ENCODE results near the gene VWA8.

VWA8 gene

DNA sequence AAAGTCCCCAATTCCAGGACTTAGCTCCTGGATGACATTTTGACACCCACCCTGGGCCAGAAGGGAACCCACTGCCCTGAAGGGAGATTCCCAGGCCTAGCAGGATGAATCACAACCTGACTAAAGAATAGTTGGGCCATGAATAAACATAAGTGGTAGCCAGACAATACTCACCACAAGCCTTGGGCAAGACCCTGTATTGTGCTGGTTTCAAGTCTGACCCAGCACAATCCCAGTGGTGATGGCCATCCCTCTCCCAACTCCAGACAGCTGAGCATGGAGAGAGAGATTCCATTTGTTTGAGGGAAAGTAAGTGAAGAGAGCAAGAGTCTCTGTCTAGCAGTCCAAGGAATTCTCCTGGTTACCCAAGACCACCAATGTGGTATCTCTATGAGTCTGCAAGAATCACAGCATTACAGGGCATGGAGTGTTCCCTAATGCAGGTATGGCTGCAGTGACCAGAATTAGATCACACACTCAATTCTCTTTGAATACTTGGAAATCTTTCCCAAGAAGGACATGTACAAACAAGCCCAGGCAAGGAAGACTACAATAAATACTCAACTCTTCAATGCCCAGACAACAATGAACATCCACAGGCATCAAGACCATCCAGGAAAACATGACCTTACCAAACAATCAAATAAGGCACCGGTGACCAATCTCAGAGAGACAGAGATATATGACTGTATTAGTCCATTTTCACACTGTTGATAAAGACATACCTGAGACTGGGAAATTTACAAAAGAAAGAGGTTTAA lies 158.0 kb downstream of the VWA8 start (continued):
- TF ChIP-seq GLI4 (tag by site-specific recombination; IDR thresholded peaks at IDR 0.05) = no peak

DNA sequence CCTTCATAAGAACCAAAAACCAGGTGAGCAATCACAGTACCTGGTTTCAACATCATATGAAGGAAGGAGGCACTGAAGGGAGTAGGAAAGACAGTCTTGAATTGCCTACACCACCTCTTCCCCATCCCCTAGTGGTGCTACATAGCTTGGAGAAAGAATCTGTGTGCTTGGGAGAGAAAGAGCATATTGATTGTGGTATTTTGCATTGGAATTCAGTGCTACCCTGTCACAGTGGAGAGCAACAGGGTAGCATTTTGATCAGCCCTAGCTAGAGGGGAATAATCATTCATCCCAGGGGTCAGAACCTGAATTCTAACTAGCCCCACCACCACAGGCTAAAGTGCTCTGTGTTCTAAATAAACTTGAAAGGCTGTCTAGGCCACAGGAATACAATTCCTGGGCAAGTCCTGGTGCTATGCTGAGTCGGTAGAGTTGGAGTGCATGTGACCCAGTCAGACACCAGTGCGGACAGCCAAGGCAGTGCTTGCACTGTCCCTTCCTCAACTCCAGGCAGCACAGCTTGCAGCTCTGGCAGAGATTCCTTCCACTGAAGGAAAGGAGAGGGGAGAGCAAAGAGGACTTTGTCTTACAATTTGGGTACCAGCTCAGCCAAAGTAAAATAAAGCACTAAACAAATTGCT lies 158.7 kb downstream of the VWA8 start:
- peaks cover 0 to 6% of the 10 kb centered on the region in 2 experiments; a peak in 1 of 3 replicates for H3K36me3 ChIP-seq (ENCODE audit: control insufficient read depth in 2 of 2, insufficient read depth in 1 of 2, low read length in 2 of 2)
- no peaks in the 10 kb centered on the region for H3K9me3 ChIP-seq (ENCODE audit: control insufficient read depth, insufficient read depth, low read depth, low read length)
- CTCF ChIA-PET = interaction anchor here (1.0 kb wide), 1 partner anchor 12 kb away, joined by 3 read pairs; no protein-coding TSS in a partner anchor
- no peaks in the 10 kb centered on the region for H3K4me1 ChIP-seq (ENCODE audit: control insufficient read depth, insufficient read depth, low read length)
- no peak overlapping the region for H3K27ac ChIP-seq (ENCODE audit: extremely low read depth, low read depth, low read length)
- TF ChIP-seq ZNF785 (tag by site-specific recombination; IDR thresholded peaks at IDR 0.05) (no peak), ZNF146 (tag by site-specific recombination; IDR thresholded peaks at IDR 0.05) (no peak), ZNF239 (tag by site-specific recombination; IDR thresholded peaks at IDR 0.05) (no peak), KLF9 (tag by site-specific recombination; IDR thresholded peaks at IDR 0.05; ENCODE audit: low read depth) (no peak), ZNF311 (tag by site-specific recombination; IDR thresholded peaks at IDR 0.05; ENCODE audit: borderline replicate concordance) (no peak), ZNF707 (tag by site-specific recombination; IDR thresholded peaks at IDR 0.05) (no peak), RBAK (tag by site-specific recombination; IDR thresholded peaks at IDR 0.05) (no peak), ZNF747 (tag by site-specific recombination; IDR thresholded peaks at IDR 0.05) (no peak), ZNF121 (tag by site-specific recombination; IDR thresholded peaks at IDR 0.05) (no peak), ZNF571 (tag by site-specific recombination; IDR thresholded peaks at IDR 0.05) (no peak), ZNF174 (tag by site-specific recombination; IDR thresholded peaks at IDR 0.05) (no peak), GLI4 (tag by site-specific recombination; IDR thresholded peaks at IDR 0.05) (no peak), ZNF48 (tag by site-specific recombination; IDR thresholded peaks at IDR 0.05) (no peak), ZNF223 (tag by site-specific recombination; IDR thresholded peaks at IDR 0.05) (no peak), ZNF175 (tag by site-specific recombination; IDR thresholded peaks at IDR 0.05) (no peak)
- TF ChIP-seq, protein P1, sequence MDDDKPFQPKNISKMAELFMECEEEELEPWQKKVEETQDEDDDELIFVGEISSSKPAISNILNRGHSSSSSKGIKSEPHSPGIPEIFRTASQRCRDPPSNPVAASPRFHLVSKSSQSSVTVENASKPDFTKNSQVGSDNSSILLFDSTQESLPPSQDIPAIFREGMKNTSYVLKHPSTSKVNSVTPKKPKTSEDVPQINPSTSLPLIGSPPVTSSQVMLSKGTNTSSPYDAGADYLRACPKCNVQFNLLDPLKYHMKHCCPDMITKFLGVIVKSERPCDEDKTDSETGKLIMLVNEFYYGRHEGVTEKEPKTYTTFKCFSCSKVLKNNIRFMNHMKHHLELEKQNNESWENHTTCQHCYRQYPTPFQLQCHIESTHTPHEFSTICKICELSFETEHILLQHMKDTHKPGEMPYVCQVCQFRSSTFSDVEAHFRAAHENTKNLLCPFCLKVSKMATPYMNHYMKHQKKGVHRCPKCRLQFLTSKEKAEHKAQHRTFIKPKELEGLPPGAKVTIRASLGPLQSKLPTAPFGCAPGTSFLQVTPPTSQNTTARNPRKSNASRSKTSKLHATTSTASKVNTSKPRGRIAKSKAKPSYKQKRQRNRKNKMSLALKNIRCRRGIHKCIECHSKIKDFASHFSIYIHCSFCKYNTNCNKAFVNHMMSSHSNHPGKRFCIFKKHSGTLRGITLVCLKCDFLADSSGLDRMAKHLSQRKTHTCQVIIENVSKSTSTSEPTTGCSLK (tag by site-specific recombination; IDR thresholded peaks at IDR 0.05) = no peak
- TF ChIP-seq, protein P2, sequence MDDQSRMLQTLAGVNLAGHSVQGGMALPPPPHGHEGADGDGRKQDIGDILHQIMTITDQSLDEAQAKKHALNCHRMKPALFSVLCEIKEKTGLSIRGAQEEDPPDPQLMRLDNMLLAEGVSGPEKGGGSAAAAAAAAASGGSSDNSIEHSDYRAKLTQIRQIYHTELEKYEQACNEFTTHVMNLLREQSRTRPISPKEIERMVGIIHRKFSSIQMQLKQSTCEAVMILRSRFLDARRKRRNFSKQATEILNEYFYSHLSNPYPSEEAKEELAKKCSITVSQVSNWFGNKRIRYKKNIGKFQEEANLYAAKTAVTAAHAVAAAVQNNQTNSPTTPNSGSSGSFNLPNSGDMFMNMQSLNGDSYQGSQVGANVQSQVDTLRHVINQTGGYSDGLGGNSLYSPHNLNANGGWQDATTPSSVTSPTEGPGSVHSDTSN (CRISPR knock-in tag; IDR thresholded peaks at IDR 0.05) = no peak
- no peak overlapping the region for H3K4me3 ChIP-seq (ENCODE audit: low read depth, low read length)
- POLR2A ChIA-PET = no interaction called here

DNA sequence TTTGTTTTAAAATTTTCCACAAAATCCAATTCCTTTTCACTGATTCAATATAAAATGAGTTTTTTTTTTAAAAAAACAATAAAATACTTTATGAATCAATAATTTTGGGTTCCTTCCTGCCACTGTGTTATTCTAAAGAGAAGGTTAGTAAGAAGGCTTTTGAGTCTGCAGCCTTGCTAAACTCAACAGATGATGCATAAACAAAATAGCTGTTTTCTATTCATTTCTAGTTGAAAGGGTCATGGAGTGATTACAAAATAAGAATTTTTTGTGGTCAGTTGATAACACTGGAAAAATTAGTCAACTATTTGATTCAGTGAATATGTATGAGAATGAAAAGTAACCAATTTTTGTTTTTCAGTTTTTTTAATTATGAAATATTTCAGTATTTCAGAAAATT lies 169.9 kb downstream of the VWA8 start:
- H3K9me3 ChIP-seq (ENCODE audit: control insufficient read depth, insufficient read depth, low read depth, low read length) = no peaks in the 10 kb centered on the region
- no peak overlapping the region for H3K4me3 ChIP-seq (ENCODE audit: low read depth, low read length)
- H3K36me3 ChIP-seq (ENCODE audit: control insufficient read depth in 2 of 2, insufficient read depth in 1 of 2, low read length in 2 of 2) = no peaks in the 10 kb centered on the region
- H3K27ac ChIP-seq (ENCODE audit: extremely low read depth, low read depth, low read length) = no peak overlapping the region
- ChIA-PET CTCF (no interaction called here), POLR2A (no interaction called here)
- TF ChIP-seq SP7 (tag by site-specific recombination; IDR thresholded peaks at IDR 0.05) = no peak
- TF ChIP-seq, protein P3, sequence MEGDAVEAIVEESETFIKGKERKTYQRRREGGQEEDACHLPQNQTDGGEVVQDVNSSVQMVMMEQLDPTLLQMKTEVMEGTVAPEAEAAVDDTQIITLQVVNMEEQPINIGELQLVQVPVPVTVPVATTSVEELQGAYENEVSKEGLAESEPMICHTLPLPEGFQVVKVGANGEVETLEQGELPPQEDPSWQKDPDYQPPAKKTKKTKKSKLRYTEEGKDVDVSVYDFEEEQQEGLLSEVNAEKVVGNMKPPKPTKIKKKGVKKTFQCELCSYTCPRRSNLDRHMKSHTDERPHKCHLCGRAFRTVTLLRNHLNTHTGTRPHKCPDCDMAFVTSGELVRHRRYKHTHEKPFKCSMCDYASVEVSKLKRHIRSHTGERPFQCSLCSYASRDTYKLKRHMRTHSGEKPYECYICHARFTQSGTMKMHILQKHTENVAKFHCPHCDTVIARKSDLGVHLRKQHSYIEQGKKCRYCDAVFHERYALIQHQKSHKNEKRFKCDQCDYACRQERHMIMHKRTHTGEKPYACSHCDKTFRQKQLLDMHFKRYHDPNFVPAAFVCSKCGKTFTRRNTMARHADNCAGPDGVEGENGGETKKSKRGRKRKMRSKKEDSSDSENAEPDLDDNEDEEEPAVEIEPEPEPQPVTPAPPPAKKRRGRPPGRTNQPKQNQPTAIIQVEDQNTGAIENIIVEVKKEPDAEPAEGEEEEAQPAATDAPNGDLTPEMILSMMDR (tag by site-specific recombination; IDR thresholded peaks at IDR 0.05) = no peak
- no peak for TF ChIP-seq ZFP41 (tag by site-specific recombination; IDR thresholded peaks at IDR 0.05; ENCODE audit: borderline replicate concordance)
- no peaks in the 10 kb centered on the region for H3K4me1 ChIP-seq (ENCODE audit: control insufficient read depth, insufficient read depth, low read length)
